Measurements from ENCODE around the gene TMEM31. TPM values are rescaled to one million over a fixed set of nuclear protein-coding genes. Genes with fewer than 3 reads are reported as not detected.

Gene TMEM31
- total RNA-seq, 1 experiment from 2014 or later, result not detected

Other genes starting within 250 kb of the TMEM31 start
- 0.42 and 0.68 TPM in 2 replicates for gene RAB40A, start 191.4 kb upstream of the TMEM31 start, total RNA-seq (2022)
- gene TCEAL4, start 125.4 kb upstream of the TMEM31 start, total RNA-seq (2022), result 57.6 and 68.0 TPM in 2 replicates
- gene TCEAL3, start 102.9 kb upstream of the TMEM31 start, total RNA-seq (2022), result 9.1 TPM in 2 replicates
- 16.4 and 17.1 TPM in 2 replicates for gene TCEAL1, start 81.9 kb upstream of the TMEM31 start, total RNA-seq (2022)
- gene MORF4L2, start 24.2 kb upstream of the TMEM31 start, total RNA-seq (2022), result 388 and 438 TPM in 2 replicates
- not detected in 2 replicates for gene PLP1, start 65.9 kb downstream of the TMEM31 start, total RNA-seq (2022)
- 1.3 and 1.5 TPM in 2 replicates for gene RAB9B, start 121.3 kb downstream of the TMEM31 start, total RNA-seq (2022)